Activated CD4-positive, alpha-beta T cell treated with anti-CD3 and anti-CD28 coated beads, Interleukin-10, Interleukin-2, amounts not matched to agents 100 ng/mL and 50 ng/mL, durations not matched to agents 16 hours and 8 hours (primary cell): ENCODE results near the gene SYNJ2.

ENCODE experiments used
- DNase-seq: peaks from one replicate; pipeline ENCODE4 v3.0.0-alpha.2; 2020

The SYNJ2 gene

GRCh38 chr6:158044525-158044888, 62.8 kb downstream of the SYNJ2 start:
- no peak for DNase-seq

DNA sequence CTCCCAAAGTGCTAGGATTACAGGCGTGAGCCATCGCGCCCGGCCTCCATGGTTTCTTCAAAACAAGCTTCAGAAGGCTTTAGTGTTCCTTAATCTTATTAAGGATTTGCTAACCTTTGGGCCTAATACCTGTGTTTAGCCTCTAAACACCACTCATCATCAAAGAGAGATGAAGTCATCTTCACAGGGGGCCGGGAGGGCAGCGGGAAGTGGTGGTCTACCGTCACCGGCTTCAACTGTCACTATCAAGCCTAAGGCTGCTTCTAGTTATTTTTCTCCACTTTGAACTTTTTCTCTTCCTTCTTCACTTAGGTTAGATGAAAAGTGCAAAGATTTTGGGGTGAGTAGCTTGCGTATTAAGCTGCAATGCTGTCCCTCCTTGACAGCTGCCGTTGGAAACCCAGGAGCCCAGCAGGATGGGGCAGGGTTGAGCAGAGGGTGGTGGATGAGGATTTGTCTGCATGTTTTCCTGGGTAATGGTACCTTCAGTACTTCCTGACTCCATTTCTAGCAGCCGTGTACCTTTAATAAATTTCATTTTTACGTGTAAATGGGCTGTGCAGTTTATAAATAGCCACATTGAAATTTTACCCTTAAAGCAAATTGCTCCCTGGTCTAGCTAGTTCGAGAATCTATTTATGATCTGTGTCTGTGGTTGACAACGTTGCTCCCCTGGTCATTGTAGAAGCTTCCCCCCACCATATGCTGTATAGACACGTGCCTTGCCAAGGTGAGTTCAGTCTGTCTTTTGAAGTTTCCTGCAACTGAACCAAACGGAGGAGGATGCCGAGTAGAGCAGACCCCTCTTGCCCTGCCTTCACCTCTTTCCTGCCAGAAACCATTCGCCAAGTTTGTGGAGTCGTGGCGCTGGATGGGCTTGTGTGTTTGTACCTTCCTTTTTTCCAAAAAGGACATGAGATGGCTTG, 64.8 kb downstream of the SYNJ2 start:
- peak; percentile 35 for DNase-seq

DNA sequence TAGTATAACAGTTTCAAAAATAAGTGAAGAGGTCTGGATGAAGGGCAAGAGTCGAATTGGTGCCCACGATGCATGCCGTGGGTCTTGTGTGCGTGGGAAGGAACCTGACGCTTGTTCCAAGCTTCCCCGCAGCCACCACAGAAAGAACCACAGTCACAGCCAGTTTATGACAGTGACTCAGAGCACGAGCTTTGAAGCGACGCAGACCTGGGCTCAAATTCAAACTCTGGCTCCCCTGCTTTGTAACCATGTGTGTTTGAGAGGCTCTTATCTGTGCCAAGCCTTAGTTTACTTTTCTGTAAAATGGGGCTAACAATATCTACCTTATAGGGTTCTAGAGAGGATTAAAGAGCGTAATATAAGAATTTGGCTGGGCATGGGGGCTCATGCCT, 65.5 kb downstream of the SYNJ2 start:
- peak; percentile 83 for DNase-seq

DNA sequence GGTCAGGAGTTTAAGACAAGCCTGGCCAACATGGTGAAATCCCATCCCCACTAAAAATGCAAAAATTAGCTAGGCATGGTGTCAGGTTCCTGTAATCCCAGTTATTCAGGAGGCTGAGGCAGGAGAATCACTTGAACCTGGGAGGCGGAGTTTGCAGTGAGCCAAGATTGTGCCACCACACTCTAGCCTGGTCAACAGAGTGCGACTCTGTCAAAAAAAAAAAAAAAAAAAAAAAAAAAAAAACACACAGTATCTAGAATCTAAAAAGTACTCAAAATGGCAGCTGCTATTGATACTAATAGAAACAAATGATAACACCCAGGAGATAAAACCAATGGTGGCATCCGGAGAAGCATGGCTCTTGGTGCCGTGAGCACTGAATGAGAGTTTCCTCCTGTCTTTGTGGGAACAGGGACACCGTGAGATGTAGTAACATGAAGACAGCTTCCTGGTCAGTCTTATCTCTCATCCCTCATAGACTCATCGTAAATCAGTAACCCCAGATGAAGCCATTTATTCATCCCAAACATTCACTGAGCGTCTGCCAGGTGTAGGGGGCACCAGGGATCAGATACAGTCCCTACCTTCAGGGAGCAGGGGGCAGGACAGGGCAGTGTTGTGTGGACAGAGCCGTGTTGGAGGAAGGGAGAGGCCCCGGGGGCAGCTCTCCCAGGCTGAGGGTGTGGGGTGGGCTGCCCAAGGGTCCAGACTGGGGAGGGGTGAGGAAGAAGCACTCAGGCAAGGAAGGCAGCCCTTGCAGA, 66.1 kb downstream of the SYNJ2 start:
- no peak for DNase-seq

DNA sequence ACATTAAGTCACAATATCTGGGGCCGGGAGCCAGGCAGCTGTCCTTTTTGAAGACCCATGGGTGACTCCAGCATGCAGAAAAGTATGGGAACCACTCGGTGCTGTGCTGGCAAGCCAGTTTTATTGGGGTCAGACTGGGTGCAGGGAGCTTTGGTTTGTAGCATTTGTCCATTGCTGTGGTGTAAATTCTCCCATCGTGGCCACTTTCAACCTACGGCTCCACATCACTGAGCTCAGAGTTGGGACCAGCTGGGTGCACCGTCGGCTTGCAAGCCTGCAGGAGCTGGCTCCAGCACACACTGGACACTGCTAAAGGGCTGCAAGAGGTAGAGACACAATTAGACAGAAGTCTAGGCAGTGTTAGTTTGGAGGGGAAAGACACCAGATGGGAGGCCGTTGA, 66.9 kb downstream of the SYNJ2 start:
- DNase-seq: no peak

- DNase-seq: no peak
Observed at GRCh38 chr6:158049055-158050028, 67.7 kb downstream of the SYNJ2 start.

DNA sequence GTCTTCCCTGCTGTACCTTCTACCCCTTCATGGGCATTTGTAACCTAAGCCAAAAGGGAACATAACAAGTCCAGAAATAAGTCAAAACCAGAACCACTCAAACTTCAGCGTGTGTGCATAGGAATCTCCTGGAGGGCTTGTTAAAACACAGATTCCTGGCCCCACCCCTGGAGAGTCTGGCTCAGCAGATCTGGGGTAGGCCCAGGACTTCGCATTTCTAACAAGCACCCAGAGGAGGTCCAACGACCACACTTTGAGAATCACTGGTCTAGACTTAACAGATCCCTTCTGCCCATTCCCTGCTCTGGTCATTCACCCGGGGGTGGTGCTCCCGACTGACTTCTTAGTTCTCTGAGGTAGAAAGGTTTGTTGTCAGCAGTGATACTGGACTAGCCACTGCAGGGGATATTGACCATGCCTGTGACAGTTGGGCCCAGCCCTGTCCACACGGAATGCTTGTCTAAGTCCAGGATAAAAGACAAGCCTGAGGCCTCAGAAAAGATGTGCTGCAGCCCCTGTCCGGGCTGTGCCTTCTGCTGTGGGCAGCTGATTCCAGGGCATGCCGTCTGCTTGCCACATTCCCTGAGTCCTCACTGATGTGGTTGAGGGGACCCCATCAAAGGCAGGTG, 68.6 kb downstream of the SYNJ2 start:
- no peak for DNase-seq

DNA sequence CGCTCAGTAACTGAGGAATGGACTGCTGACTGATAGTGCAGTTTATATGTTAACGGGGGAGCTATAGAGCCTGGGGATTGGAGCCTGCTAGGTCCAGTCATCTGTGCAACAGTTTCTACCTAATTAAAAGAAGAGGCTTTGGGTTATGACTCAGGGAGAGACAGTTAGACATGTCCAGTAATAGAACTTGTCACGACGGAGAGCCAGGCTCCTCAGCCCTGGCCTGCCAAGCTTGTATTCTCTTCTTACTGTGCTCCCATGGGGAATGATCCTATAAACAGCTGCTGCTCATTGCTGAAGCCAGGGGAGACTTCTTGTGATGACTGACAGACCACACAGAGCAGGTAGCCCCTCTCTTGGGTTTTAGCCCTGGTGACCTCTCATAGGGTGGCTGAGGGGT, 69.3 kb downstream of the SYNJ2 start:
- DNase-seq: no peak

DNA sequence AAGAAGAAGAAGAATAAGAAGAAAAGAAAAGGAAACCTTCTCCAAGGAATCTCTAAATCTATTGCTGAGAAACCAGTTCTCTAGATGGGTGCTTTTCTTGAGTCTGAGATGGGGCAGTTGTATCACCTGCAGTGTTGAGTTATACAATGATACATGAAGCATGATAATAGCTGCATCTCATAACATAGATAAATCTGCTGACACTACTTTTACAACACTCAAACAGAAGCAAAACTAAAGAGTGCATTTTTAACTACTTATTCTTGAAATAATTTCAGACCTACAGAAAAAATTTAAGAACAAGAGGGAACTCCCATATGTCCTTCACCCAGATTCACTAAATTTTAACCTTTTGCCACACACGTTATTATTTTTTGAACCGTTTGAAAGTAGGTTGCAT, 70.3 kb downstream of the SYNJ2 start:
- no peak for DNase-seq

DNA sequence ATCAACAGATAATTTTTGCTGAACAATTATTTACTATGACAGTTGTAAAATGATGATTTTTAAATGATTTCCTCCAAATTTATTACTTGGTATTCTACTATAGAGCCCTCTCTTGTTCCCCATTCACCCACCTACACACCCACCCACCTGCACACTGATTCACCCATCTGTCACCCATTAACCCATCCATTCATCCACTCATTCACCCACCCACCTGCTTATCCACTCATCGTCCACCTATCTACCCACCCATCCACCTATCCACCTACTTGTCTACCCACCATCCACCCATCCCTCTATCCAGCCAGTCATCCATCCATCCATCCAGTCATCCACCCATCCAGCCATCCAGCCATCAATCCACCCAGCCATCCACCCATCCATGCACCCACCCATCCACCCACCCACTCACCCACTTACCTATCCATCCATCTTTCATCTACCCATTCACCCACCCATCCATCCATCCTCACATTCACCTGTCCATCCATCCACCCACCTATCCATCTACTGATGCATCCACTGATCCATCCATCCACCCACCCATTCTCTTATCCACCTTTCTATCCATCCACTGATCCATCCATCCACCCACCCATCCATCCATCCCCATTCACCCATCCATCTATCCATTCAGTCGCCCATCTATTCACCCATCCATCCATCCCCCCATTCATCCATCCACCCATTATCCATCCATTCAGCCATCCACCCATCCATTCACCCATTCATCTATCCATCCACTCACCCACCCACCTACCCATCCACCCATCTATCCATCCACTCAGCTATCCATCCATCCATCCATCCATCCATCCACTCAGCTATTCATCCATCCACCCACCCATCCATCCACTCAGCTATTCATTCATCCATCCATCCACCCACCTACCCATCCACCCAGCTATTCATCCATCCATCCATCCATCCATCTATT, 72.0 kb downstream of the SYNJ2 start:
- DNase-seq: no peak

- no peak for DNase-seq
Observed at GRCh38 chr6:158056355-158056754, 74.7 kb downstream of the SYNJ2 start.

DNA sequence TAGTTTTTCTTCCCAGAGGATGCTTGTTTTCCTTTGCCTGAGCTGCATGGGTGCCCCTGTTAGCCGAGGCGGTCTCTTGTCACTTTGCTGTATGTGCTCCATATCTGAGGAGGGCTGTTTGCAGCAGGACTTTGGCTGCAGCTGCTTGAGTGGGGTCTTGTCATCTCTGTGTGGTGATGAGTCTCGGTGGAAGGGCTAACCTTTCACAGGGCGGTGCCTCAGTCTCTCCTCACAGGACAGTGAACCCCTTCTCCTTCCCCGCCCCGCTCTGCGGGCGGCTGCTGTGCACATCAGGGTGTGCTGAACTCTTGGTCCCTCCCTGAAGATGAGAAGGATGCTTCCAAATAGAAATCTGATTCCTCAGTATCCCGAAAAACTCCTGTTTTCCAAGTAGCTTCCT, 75.1 kb downstream of the SYNJ2 start:
- DNase-seq: no peak

DNA sequence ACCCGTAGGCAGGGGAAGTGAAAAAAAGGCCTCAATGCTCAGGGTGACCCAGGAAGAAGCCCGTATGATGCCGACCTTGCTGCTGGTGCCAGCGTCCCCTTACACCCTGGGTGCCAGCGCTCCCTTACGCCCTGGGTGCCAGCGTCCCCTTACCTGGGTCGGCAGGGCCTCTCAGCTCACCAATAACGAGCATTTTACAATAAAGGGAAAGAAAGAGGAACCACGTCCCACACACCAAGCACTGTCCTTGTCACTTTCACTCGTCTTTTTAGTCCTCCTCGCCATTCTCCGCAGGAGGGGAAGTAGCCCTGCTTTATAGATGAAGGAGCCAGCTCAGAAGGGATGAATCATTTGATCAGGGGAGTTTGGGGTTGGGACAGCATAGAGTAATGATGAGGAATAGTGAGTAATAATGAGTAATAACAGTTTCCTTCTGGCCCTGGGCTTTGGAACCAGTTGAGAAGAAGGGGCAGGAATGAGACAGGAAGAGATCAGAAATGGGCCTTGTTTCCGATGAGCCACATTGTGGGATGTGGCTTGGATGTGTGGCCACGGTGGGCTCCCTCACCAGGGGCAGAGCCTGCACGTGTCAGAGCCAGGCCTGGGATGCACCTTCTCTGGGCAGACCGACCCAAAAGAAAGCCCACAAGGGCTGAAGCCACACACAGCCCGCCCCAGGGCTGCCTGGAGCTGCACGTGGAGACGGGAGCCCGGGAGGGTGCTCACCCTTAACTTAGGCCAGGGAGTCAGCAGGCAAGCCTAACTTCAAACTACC, 75.7 kb downstream of the SYNJ2 start:
- DNase-seq: peak; percentile 86

GRCh38 chr6:158058171-158058651, 76.5 kb downstream of the SYNJ2 start:
- DNase-seq: peak; percentile 68

- DNase-seq: no peak
Observed at GRCh38 chr6:158059108-158059507, 77.4 kb downstream of the SYNJ2 start.

DNA sequence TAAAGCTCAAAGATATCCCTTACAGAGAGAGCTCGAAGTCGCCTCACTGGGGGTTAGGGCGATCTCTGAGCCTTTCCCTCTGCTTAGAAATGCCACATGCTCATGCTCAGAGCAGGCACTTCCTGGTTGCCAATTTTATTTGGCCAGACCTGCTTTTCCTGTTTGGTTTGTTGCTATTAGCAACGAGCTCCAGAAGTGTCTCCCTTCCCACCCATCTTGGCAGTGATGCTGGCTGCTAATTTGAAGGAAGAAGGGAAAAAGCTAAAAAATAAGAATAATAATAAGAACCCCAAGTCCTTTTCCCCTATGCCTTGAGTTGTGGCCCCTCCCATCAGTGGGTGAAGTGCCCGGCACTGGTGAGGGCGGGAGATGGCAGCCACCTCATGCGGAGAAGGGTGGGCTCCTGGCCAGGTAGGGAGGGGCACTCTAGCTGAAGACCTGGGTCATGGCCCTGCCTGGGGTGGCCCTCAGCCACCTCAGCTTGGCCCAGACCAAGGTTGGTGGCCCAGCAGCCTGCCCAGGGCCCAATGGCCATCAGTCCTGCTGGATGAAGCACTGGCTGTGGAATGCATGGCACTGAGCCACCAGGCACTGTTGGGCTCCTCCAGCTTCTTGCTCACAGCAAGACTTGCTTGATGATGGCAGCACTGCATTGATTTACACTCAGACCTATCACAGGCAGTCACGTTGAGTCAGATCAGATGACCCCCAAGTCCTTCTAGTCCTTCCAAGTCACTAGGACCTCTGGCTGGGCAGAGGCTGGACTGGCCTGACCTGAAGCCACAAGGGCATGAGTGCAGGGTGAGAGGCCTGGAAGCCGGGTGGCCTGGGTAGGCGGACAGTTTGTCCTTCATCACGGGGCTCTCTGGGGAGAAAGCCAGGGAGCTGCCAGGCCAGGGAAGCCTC, 79.0 kb downstream of the SYNJ2 start:
- peak; percentile 28 for DNase-seq

- no peak for DNase-seq
Observed at GRCh38 chr6:158061361-158061708, 79.7 kb downstream of the SYNJ2 start.

DNA sequence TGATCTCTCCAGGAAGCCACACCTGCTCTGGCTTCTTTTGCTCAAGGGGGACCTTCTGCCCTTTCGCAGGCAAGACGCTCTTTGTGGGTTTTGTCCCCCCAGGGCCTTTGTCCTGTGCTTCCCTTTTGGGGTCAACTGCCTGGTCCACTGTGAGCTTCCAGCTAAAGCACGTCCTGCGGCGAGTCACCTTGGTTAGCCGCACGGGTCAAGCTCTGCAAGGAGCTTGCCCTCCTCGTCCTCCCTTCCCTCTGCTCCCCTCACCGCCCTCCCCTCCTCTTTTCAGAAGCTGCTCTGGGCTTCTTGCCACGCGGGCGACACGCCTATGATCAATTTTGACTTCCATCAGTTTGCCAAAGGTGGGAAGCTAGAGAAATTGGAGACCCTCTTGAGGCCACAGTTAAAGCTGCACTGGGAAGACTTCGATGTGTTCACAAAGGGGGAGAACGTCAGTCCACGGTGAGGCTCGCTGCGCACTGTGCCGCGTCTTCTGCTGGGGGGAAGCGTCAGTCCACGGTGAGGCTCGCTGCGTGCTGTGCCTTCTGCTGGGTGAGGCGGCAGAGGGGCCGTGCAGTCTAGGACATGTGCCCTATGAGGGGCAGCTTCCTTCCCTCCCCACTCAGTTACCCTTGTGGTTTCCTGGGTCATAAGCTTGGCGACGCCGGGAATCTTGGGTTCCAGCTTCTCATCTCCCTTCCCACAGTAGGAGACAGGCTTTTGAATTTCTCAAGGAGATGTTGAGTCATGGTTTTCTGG, 80.2 kb downstream of the SYNJ2 start:
- no peak for DNase-seq

GRCh38 chr6:158063736-158064135, 82.1 kb downstream of the SYNJ2 start:
- no peak for DNase-seq
